ENCODE measurements around the gene MICOS13. TPM values are rescaled to one million over a fixed set of nuclear protein-coding genes. Genes with fewer than 3 reads are reported as not detected.
A peak's percentile ranks its signal among the peaks of the same experiment; 100 is the strongest.

The MICOS13 gene
- total and polyA plus RNA-seq, 8 donors: 26.7 to 63.3 (median 40.3) TPM

DNA sequence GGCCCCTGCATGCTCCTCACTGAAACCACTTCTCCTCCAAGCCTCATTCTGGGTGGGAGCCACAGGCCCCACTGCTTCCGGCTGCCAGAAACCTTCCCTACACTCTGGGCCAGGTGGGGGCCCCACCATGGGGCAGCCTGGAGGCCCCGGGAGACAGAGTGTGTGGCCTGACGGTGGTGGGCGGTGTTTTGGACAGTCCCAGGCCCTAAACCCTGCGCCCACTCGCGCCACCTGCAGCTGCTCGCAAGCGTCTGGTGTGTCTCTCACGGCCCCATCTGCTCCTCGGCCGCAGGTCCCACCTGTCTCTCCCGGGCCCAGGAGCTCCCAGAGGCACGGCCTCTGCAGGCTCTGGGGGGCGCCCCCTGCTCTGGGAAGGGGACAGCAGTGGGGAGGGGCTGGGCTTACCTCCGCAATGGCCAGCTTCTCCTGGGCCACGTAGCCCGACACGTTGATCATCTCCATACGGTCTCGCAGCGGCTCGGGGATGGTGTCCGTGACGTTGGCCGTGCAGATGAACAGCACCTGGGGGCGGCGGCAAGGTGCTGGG is 15.4 kb upstream of the MICOS13 start:
- Histone ChIP-seq H3K27ac (no peak overlapping the region), H3K36me3 (peaks cover 0 to 91% of the 10 kb centered on the region in 2 donors), H3K27me3 (no peaks in the 10 kb centered on the region), H3K9me3 (no peaks in the 10 kb centered on the region), H3K4me1 (peaks cover 7 to 26% of the 10 kb centered on the region in 2 donors), H3K4me3 (no peak overlapping the region)
- TF ChIP-seq, protein P1, sequence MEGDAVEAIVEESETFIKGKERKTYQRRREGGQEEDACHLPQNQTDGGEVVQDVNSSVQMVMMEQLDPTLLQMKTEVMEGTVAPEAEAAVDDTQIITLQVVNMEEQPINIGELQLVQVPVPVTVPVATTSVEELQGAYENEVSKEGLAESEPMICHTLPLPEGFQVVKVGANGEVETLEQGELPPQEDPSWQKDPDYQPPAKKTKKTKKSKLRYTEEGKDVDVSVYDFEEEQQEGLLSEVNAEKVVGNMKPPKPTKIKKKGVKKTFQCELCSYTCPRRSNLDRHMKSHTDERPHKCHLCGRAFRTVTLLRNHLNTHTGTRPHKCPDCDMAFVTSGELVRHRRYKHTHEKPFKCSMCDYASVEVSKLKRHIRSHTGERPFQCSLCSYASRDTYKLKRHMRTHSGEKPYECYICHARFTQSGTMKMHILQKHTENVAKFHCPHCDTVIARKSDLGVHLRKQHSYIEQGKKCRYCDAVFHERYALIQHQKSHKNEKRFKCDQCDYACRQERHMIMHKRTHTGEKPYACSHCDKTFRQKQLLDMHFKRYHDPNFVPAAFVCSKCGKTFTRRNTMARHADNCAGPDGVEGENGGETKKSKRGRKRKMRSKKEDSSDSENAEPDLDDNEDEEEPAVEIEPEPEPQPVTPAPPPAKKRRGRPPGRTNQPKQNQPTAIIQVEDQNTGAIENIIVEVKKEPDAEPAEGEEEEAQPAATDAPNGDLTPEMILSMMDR (IDR thresholded peaks at IDR 0.05): no peak
- ATAC-seq (no peak), DNase-seq (peak in 1 of 4 donors; percentile 57)
- intact Hi-C loops (cut with DNase I): no loop called here

DNA sequence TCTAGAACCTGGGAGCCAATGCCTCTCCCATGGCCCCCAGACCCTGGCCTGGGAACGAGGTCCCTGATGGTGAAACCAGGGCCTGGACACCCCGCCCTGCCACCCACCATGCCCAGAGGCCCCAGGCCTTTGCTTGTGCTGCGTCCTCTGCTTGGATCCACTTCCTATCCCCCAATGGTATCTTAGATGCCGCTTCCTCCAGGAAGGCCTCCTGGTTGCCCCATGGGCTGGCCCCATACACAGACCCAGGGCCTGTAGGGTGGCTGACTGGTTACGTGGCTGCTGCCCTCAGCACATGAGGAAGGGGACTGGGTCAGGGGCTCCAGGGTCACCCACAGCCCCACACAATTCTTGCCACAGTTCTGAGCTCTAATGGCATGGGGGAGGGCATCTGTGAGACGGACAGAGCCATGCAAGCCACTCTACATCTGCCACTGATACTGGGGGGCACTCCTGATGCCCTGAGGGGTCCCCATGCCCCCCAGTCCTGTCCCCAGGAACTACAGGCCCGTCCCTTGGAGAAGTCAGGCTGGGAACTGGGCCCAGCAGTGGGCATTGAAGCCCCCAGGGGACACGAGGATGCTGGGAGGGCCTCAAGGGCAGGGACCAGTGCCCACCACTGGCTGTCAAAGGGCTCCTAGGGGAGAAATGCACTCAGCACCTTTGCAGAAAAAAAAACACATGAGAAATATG is 14.8 kb upstream of the MICOS13 start:
- H3K4me3 ChIP-seq: no peak overlapping the region
- H3K27me3 ChIP-seq: no peaks in the 10 kb centered on the region
- DNase-seq (no peak), ATAC-seq (no peak)
- H3K4me1 ChIP-seq: peaks cover 7 to 27% of the 10 kb centered on the region in 2 donors
- intact Hi-C loops (cut with DNase I): no loop called here
- no peak overlapping the region for H3K27ac ChIP-seq
- TF ChIP-seq, protein P1 (IDR thresholded peaks at IDR 0.05): no peak
- no peaks in the 10 kb centered on the region for H3K9me3 ChIP-seq
- H3K36me3 ChIP-seq: peaks cover 0 to 84% of the 10 kb centered on the region in 2 donors

DNA sequence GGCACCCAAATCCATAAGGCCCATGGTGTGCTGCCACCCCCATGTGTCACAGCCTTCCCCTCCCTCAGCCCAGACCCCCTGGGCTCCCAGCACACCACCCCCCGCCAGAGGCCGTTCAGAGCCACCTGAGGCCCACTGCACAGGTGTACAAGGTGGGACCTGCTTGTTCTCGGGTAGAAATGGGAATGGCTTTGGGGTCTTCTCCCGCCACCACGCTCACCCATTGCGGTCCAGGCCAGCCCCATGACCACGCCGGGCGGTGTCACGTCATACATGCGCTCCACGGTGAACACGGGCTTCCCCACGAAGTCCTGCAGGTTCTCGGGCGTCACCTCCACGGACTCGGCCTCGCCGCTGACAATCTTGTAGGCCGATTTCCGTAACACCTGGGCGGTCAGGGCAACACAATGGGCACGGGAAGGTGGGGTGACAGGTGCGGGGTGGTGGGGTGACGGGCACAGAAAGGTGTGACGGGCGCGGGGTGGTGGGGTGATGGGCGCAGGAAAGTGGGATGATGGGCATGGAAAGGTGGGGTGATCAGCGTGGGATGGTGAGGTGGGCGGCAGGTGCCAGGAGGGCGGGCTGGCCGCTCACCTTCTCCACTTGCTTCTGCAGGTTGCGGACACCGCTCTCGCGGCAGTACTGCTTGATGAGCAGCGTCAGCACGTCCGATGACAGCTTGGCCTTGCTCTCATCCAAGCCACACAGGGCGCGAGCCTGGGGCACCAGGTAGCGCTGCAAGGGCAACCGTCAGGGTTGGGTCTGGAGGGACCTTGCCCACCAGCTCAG is 14.0 kb upstream of the MICOS13 start:
- Histone ChIP-seq H3K9me3 (no peaks in the 10 kb centered on the region), H3K4me1 (peaks cover 10 to 31% of the 10 kb centered on the region in 2 donors)
- intact Hi-C loops (cut with DNase I): no loop called here

DNA sequence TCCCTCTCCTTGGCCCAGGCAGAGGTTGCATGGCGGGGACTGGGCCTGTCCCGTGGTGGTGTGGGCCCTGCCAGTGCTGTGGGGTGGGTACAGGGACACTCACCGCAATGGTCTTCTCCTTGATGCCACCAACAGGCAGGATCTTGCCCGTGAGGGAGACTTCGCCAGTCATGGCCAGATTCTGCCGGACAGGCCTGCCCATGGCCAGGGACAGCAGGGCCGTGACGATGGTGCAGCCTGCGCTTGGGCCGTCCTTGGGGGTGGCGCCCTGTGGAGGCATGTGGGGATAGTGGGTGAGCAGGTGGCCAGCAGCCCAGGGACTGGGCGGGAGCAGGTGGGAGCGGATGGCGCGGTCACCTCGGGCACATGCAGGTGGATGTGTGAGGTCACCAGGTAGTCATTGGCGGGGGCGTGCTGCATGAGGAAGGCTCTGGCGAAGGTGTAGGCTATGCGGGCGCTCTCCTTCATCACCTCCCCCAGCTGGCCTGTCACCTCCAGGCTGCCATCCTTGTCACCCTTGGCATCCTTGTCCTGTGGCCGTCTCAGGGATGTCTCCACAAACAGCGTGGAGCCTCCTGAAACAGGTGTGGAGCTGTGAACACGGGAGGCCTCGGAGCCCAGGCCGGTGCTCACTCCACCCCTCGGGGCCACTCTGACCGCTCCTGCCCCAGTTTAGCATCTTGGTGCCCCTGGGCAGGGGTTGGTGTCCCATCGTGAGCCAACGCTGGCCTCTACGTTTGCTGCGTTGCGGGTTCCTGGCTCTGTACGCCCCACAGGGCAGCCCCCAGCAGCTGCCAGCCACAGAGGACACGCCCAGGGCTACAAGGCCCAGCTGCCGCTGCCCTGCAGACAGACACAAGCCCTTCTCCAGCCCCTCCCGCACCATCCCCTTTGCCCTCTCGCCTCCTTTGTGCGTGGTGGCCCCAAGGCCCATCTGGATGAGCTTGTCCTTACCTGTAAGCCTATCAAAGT is 13.2 kb upstream of the MICOS13 start:
- H3K4me1 ChIP-seq: peaks cover 10 to 31% of the 10 kb centered on the region in 2 donors
- no peaks in the 10 kb centered on the region for H3K9me3 ChIP-seq
- no peak overlapping the region for H3K4me3 ChIP-seq
- TF ChIP-seq, protein P1 (IDR thresholded peaks at IDR 0.05): no peak
- ATAC-seq (no peak), DNase-seq (no peak)
- H3K36me3 ChIP-seq: peaks cover 0 to 68% of the 10 kb centered on the region in 2 donors
- intact Hi-C loops (cut with DNase I): no loop called here
- H3K27me3 ChIP-seq: no peaks in the 10 kb centered on the region
- no peak overlapping the region for H3K27ac ChIP-seq

More for the DNA sequence above, 14.0 kb upstream of the MICOS13 start:
- H3K4me3 ChIP-seq: no peak overlapping the region
- no peaks in the 10 kb centered on the region for H3K27me3 ChIP-seq
- TF ChIP-seq, protein P1 (IDR thresholded peaks at IDR 0.05): no peak
- ATAC-seq (no peak), DNase-seq (no peak)
- H3K36me3 ChIP-seq: peaks cover 0 to 77% of the 10 kb centered on the region in 2 donors
- no peak overlapping the region for H3K27ac ChIP-seq
